ENCODE measurements around the gene ADSL. TPM values are rescaled to one million over a fixed set of nuclear protein-coding genes. Genes with fewer than 3 reads are reported as not detected.

ADSL gene
- total RNA-seq, 4 donors from 2014 or later, result 26.7 to 49.0 (median 36.6) TPM

DNA sequence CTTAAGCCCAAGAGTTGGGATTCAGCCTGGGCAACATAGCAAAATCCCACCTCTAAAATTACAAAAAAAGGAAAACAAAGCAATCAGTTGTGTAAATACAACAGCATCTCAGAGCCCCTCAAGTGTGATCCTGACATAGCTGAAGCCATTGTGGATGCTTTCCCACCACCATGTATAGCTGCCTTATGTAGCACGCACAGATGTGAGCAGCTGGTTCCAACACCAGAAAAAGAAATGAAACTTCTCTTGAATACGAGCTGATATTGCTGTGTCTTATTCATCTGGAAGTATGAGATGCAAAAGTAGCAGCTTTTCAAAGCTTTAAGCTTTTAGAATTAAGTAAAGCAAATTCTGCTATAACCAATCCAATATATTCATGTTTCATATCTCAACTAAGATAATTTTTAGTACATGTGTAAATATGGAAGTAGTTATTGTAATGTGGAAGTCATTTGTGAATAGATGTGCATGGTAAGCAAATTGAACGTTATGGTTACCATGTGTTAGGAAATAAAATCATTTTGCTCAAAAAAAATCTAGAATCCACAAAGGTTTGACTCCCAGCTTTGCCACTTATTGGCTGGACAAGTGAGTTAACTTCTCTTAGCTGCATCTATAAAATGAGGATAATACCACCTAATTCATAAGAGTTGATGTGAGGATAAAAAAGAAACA, 87.3 kb downstream of the ADSL start:
- 53 to 63% methylated on average over 3 of the region's 3 CpGs for WGBS, 2 donors
- no peak overlapping the region for H3K4me3 ChIP-seq (ENCODE audit: low read depth, poor library complexity, severe bottlenecking)
- intact Hi-C loops (cut with DNase I; ENCODE audit: low total_unique reads), result no loop called here
- DNase-seq (ENCODE audit: low spot score in 2 of 2), result no peak
- TF ChIP-seq, protein P1, sequence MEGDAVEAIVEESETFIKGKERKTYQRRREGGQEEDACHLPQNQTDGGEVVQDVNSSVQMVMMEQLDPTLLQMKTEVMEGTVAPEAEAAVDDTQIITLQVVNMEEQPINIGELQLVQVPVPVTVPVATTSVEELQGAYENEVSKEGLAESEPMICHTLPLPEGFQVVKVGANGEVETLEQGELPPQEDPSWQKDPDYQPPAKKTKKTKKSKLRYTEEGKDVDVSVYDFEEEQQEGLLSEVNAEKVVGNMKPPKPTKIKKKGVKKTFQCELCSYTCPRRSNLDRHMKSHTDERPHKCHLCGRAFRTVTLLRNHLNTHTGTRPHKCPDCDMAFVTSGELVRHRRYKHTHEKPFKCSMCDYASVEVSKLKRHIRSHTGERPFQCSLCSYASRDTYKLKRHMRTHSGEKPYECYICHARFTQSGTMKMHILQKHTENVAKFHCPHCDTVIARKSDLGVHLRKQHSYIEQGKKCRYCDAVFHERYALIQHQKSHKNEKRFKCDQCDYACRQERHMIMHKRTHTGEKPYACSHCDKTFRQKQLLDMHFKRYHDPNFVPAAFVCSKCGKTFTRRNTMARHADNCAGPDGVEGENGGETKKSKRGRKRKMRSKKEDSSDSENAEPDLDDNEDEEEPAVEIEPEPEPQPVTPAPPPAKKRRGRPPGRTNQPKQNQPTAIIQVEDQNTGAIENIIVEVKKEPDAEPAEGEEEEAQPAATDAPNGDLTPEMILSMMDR (IDR thresholded peaks at IDR 0.05), result no peak
- no peak for TF ChIP-seq POLR2A (IDR thresholded peaks at IDR 0.05)

DNA sequence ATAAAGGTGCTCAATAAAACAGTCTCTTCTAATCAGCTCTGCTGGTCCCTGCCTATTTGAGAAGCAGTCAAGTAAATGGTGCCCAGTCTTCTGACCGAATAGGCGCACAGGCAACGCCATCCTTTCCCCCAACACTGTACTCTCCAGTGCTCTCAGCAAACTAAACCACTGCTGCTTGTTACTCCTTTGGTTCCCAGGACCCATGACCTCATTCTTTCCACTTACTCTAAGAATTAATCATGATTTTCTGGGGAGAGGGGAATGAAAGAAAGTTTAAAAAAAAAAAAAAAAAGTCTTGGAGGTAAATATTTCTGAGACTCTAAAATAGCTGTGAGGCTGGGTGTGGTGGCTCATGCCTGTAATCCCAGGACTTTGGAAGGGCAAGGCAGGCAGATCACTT, 87.8 kb downstream of the ADSL start:
- no peak overlapping the region for H3K4me3 ChIP-seq (ENCODE audit: low read depth, poor library complexity, severe bottlenecking)
- TF ChIP-seq, protein P1 (IDR thresholded peaks at IDR 0.05), result no peak
- no peak for TF ChIP-seq POLR2A (IDR thresholded peaks at IDR 0.05)
- intact Hi-C loops (cut with DNase I; ENCODE audit: low total_unique reads), result no loop called here
- DNase-seq (ENCODE audit: low spot score in 2 of 2), result no peak
- 83 to 90% methylated on average over 3 of the region's 3 CpGs for WGBS, 2 donors

DNA sequence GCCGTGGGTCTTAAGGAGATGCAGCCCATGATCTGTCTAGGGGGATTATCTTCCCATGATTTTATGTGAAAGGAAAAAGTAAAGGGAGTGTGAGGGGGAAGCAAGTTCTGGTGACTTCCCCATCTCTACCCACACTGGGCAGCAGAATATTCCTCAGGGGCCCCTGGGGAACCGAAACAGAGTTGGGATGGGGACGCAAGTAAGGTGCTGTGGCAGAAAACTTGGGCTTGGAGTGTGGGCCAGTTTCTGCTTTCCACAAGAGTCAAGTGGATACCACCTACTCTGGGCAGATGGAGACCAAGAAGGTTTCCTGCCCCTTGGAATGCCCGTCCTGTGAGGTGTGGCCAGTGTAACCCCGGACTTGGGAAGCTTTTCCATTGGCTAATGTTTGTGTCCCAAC, 88.4 kb downstream of the ADSL start:
- no peak for DNase-seq (ENCODE audit: low spot score in 2 of 2)
- intact Hi-C loops (cut with DNase I; ENCODE audit: low total_unique reads), result no loop called here
- no peak overlapping the region for H3K4me3 ChIP-seq (ENCODE audit: low read depth, poor library complexity, severe bottlenecking)
- WGBS, 2 donors, result 88 to 89% methylated on average over 5 of the region's 5 CpGs
- TF ChIP-seq, protein P1 (IDR thresholded peaks at IDR 0.05), result no peak
- TF ChIP-seq POLR2A (IDR thresholded peaks at IDR 0.05), result no peak

DNA sequence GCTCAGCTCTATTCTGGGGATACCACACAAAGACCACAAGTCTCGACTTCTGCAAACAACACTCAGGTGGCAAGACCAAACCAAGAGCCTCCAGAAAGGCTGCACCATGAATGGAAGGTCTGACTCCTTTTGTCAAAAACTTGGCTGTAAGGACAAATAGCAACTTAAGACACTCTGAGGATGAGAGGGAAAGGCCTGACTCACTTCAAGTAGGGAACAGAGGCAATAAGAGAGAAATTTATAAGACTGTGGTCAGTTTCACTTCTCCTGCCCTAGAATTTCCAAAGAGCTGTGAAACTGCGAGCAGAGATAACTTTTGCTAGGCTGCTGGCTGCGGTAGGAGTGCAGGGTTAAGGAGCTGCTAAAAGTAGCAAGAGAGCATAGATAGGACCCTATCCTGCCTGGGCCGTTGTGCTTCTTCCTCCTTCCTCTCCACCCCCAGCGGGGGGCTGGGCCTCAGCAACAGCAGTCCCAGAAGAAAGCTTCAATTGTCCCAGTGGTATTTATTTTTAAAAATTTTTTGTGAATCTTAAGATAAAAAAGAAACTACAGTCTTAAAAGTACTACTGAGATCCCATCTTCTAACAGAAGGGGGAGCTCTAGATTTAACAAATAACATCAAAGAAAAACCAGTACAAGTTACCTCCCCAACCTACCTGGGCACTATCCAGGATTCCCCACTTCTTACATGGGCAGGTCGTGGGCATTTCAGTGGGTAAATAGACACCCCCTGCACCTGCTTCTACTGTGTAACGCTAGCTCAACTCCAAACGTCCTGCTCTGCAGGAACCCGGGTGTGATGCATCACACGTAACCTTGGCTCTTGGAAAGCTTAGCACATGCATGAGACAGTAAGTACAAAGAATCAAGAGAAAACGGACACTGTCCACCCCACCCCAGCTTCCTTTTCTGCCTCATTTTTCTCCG, 90.5 kb downstream of the ADSL start:
- intact Hi-C loops (cut with DNase I; ENCODE audit: low total_unique reads), result no loop called here
- DNase-seq (ENCODE audit: low spot score in 2 of 2), result no peak
- H3K4me3 ChIP-seq (ENCODE audit: low read depth, poor library complexity, severe bottlenecking), result no peak overlapping the region
- no peak for TF ChIP-seq POLR2A (IDR thresholded peaks at IDR 0.05)
- TF ChIP-seq, protein P1 (IDR thresholded peaks at IDR 0.05), result peak in 1 of 3 donors; percentile 20
- WGBS, 2 donors, result 22 to 25% methylated on average over 12 of the region's 12 CpGs

Other genes with a start within 250 kb of the ADSL start
- 100 to 1,000 TPM in 1 of 4 donors, 10 to 100 TPM in 3; 41.8 to 109 (median 48.2) TPM for gene TNRC6B, start 168.6 kb upstream of the ADSL start, total RNA-seq
- 10 to 100 TPM; 42.7 to 67.9 (median 57.7) TPM for gene SGSM3, start 24.1 kb downstream of the ADSL start, total RNA-seq

Measured in lower leg skin (tissue), 4 donors.